GM21390 (cell line): ENCODE measurements around the gene SAPCD2.
"Not testable (repeated sequence)": the region's sequence is repeated elsewhere in the genome, so short reads cannot be mapped to it uniquely, and the experiment has no call there.

ENCODE experiments used
- ATAC-seq: cut with Tn5 transposase; IDR thresholded peaks from one replicate; pipeline ENCODE4 v1.9.1; 2021; ENCODE audit not compliant: unreplicated experiment

The SAPCD2 gene

DNA sequence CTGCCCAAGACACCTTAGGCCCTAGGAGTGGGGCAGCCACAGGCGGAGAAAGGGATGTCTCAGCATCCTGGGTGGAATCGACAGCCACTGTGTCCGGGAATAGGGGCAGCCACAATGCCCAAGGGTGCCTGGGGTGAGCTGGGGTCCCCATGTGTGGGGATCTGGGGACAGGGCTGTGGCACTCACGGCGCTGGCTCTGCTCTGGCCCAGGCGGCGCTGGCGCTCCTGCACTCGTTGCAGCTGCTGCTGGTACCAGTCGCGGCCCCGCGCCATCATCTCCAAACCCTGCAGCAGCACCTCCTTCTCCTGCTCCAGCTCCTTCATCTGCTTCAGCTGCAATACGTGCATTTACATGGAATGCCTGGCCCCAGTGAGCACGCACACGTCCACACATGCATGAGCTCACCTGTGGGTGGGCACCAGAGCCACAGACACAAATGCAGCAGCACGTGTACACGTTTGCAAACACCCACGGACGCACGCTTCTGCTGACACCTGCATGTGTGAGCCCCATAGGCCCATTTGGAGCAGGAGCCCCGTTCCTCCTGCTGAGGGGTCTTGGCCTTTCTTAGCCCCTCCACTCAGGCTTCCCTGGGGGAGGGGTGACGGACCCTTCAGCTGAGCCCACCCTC, 4.9 kb downstream of the SAPCD2 start:
- ATAC-seq: no peak

- ATAC-seq: no peak
Observed at GRCh38 chr9:137064880-137065164, 5.5 kb downstream of the SAPCD2 start.

DNA sequence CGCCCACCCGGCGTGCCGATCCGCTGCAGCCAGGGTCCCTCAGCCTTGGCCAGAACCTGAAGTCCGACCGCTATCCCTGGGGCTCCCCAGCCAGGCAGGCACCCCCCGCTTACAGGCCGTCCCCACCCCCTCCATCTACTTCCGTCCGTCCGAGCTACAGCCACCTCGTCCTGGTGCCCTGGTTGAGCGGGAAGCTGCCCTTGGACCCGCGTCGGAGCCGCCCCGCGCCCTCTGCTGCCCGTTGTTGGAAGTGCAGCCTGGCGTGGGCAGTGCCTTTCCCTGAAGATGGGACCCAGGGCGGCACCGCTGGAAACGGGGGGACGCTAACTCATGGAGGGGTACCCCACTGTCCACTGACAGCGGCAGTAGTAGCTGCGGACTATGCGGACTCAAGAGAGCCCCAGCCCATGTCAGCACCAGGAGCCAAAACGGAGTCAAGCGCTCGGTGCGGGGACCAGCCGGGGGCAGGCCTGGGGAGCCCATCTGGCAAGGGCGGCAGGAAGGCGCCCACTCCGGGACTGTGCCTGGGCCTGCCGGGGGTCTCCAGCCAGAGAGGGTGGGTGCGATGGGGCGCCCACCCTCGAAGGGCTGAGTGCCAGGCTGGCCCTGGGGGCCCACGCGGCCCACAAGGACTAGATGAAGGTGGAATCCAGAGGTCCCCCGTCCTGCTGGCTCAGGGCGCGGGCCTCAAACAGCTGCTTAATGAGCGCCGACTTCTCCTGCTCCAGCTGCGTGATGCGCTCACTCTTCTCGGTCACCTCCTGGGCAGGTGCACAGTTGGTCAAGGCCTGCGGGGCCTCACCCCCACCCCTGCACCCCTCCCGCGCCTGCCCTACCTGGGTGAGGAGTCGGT, 6.1 kb downstream of the SAPCD2 start:
- no peak for ATAC-seq

- no peak for ATAC-seq
Observed at GRCh38 chr9:137063311-137064026, 6.9 kb downstream of the SAPCD2 start.

DNA sequence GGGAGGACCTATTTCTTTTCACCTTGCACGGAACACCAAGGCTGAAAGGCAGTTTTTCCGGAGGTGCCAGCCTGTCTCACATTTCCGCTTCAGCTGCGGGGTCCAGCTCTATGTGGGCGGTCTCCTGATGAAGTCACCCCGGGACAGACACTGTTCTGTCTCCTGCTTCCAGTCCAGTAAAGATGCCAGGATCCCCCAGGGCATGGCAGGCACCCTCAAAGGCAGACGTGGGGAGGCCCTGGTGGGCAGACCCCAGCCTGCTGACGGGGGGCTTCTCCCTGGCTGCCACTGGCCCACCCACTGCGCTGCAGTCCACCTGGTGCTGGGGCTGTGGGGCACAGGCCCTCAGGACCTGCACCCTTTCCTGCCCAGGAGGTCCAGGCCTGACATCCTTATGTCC, 7.6 kb downstream of the SAPCD2 start:
- ATAC-seq: not testable (repeated sequence)

- ATAC-seq: no peak
Observed at GRCh38 chr9:137062384-137062783, 8.0 kb downstream of the SAPCD2 start.

GRCh38 chr9:137058521-137059234, 11.7 kb downstream of the SAPCD2 start:
- no peak for ATAC-seq

DNA sequence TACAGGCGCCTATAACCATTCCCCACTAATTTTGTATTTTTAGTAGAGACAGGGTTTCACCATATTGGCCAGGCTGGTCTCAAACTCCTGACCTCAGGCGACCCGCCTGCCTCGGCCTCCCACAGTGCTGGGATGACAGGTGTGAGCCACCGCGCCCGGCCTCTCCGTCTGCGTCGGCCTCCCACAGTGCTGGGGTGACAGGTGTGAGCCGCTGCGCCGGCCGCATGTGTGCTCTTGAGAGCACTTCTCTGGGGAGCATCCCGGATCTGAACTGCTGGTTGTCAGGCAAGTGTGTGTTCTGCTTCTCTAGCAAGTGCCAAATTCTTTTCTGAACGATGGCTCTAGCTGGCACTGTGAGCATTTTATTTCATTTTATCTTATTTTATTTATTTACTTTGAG, 12.8 kb downstream of the SAPCD2 start:
- no peak for ATAC-seq

DNA sequence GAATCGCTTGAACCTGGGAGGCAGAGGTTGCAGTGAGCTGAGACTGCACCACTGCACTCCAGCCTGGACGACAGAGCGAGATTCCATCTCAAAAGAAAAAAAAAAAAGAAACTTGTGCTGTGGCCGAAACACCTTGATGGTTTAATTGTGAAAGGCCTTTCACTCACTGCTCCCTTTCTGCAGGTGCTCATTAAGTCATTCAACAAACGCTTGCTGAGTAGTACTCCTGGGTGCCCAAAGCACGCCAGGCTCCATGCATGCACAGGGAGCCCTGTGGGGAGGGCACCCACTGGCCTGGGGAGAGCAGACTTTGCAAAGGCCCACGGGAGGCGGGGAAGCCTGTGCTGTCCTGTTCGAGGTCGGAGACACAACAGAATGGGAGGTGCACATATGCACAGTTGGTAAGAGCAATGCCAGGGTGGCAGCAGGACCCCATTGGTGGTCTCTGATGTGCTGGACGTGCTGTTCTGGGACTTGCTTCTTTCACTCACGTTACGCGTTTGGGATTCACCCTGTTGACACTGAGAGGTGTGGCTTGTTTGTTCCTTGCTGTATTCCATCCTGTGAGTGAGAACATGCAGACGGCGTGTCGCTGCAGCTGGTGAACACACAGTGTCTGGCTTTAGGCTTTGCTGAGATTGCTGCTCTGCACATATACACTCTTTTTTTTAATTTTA, 13.5 kb downstream of the SAPCD2 start:
- ATAC-seq: no peak

DNA sequence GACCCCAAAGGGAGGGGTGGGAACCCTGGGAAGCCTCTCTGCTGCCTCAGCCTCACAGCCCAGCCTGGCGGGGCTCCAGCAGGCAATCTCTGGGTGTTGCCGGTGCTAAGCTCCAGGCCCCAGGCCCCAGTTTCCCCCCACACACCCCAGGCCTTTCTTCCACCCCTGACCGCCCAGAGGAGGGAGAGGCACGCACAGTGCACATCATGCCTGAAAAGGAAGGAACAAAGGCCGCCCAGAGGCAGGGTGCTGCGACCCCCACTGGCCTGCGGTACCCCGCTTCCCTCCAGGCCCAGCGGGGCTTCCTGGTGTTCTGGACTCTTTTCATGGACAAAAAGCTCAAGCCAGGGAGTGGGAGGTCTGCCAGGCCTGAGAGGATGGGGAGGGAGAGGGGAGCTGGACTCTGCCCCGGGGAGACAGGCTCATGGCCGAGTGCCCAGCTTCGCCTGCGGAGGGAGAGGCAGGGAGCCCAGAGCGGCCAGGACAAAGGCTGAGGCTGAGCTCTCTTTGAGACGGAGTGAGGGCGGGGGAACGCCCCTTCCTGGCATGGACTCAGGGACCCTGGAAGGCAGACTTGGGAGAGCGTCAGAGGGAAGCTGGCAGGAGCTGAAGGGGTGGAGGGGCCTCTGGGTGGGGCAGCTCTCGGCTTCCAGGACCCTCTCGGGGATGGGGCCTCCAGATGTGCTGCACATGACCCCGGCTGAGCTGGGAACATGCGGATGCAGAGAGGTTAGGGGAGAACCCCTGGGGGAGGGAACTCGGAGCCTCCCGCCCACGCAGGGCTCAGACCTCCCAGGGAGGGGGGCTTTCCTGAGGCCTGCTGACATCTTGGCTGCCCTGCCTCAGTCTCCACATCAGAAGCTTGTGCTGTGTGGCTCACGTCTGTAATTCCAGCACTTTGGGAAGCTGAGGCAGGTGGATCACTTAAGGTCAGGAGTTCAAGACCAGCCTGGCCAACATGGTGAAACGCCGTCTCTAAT, 14.7 kb downstream of the SAPCD2 start:
- ATAC-seq: no peak

GRCh38 chr9:137054932-137055384, 15.4 kb downstream of the SAPCD2 start:
- no peak for ATAC-seq

GRCh38 chr9:137053944-137054931, 16.1 kb downstream of the SAPCD2 start, which contains the start of gene ENTPD2:
Gene ENTPD2 (minus strand): TSS chr9:137054061. CDS start chr9:137053997, 64 bp downstream.
- no peak for ATAC-seq

DNA sequence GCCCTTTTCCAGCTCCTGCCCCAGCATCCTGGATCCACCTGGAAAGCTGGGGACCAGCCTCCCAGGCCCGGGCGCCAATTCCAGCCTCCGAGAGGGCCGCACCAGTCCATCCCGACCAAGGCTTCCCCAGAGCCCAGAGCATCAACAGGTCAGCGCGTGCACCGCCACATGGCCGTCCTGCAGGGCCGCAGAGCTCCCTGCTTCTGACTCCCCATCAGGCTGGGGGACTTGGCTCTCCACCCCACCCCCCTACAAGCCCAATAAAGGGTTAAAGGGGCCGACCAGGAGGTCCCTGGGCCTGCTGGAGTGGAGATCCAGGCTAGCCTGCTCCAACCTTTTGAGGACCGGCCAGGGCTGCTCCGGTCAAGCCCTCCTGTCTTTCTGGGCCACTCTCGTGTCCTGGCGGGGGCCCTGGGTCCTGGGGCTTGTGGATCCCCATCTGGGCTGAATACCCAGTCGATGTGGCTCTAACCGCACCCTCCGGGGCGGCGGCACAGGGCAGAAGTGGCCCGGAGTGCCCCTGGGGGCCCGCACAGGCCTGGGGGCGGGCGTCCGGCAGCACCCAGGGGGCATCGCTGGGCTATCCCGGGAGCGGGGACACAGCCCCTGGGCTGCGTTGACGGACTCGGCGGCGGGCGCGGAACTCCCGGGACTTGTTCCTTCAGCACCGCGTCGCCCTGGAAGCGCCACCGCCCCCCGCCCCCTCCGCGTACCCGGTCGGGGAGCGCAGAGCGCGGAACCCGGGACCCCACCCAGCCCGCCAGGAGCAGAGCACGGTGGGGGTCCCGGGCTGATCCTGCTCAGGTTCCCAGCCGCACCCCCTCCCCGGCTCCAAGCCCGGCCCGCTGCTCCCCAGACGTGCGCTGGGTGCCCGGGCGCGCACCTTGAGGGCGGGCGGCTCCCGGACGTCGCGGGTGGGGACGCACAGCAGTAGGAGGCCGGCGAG, 17.1 kb downstream of the SAPCD2 start:
- no peak for ATAC-seq

DNA sequence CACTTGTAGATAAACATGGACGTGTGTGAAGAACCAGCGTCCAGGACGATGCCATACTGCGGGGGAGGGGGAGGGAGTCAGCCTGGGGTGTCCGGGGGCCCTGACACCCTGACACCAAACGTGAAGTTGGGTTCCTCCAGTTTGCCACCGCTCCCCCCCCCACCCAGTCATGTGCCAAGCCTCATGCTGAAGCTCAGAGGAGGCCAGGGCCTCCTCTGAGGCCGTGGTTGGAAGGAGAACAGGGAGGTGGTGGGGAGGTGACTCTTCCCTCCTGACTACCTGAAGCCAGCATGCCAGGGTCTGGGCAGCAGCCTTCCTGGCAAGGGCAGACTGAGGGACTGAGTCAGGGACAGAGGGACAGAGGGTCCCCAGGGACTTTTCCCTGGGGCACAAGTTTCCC, 18.1 kb downstream of the SAPCD2 start:
- no peak for ATAC-seq

DNA sequence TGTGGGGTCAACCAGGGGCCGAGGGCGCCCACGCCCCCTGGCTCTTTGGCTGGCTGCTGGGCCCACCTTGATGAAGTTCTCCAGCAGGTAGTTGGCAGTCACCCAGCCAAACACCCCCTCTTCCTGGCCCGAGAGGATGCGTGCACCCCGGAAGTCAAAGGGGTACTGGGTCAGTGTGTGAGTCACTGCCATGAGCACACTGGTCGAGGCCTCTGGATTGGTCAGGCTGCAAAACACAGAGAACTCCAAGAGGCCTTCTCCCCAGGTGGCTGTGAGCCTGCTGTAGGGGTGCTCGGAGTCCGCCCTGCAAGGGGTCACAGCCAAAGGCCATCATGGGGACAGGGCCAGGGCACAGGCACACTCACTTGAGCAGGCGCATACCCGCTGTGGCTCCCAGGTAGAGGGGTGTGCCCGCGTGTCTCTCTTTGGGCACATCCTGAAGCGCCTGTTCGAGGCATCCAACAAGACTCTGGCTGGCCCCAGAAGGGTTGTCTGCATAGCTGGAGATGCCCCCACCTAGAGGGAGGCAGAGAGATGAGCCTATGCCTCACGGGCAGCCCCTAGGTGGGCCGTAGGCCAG, 19.1 kb downstream of the SAPCD2 start:
- no peak for ATAC-seq

GRCh38 chr9:137050570-137050969, 19.8 kb downstream of the SAPCD2 start:
- ATAC-seq: no peak
